Measurements from ENCODE around the gene GAK.

GAK gene

GRCh38 chr4:966266-967112 is 34.4 kb upstream of the GAK start:
- Histone ChIP-seq H4K20me1 (ENCODE audit: low read depth, low read length) (no peaks in the 10 kb centered on the region), H3K4me3 (ENCODE audit: insufficient read depth, low read length, poor library complexity, severe bottlenecking) (no peak overlapping the region), H3K27me3 (ENCODE audit: low read length) (no peaks in the 10 kb centered on the region), H2AFZ (ENCODE audit: low read depth, low read length, severe bottlenecking) (no peak overlapping the region), H3K9me2 (replicated peaks; ENCODE audit: insufficient read depth, low read length) (no peaks in the 10 kb centered on the region), H3K36me3 (ENCODE audit: low read length) (no peaks in the 10 kb centered on the region), H3K4me2 (ENCODE audit: low read depth, low read length, poor library complexity, severe bottlenecking) (no peak overlapping the region), H3K79me2 (ENCODE audit: insufficient read depth, low read length) (no peaks in the 10 kb centered on the region), H3F3A (ENCODE audit: insufficient read depth) (no peaks in the 10 kb centered on the region), H3K9me3 (ENCODE audit: insufficient read depth, low read length) (no peaks in the 10 kb centered on the region), H3K9ac (ENCODE audit: low read length) (no peak overlapping the region), H3K27ac (ENCODE audit: low read depth, low read length) (no peak overlapping the region)
- TF ChIP-seq CTCF (IDR thresholded peaks at IDR 0.05; ENCODE audit: insufficient read depth, low read length, poor library complexity, severe bottlenecking) (no peak), EZH2phosphoT487 (conservative IDR thresholded peaks at IDR 0.05; ENCODE audit: low read length) (no peak)

GRCh38 chr4:965766-966134 is 33.6 kb upstream of the GAK start:
- no peak overlapping the region for H3K9ac ChIP-seq (ENCODE audit: low read length)
- H3K36me3 ChIP-seq (ENCODE audit: low read length), result no peaks in the 10 kb centered on the region
- no peaks in the 10 kb centered on the region for H3K79me2 ChIP-seq (ENCODE audit: insufficient read depth, low read length)
- no peaks in the 10 kb centered on the region for H3F3A ChIP-seq (ENCODE audit: insufficient read depth)
- no peak overlapping the region for H2AFZ ChIP-seq (ENCODE audit: low read depth, low read length, severe bottlenecking)
- no peak overlapping the region for H3K4me2 ChIP-seq (ENCODE audit: low read depth, low read length, poor library complexity, severe bottlenecking)
- H3K9me2 ChIP-seq (replicated peaks; ENCODE audit: insufficient read depth, low read length), result no peaks in the 10 kb centered on the region
- H3K4me3 ChIP-seq (ENCODE audit: insufficient read depth, low read length, poor library complexity, severe bottlenecking), result no peak overlapping the region
- no peaks in the 10 kb centered on the region for H3K27me3 ChIP-seq (ENCODE audit: low read length)
- TF ChIP-seq EZH2phosphoT487 (conservative IDR thresholded peaks at IDR 0.05; ENCODE audit: low read length), result no peak
- TF ChIP-seq CTCF (IDR thresholded peaks at IDR 0.05; ENCODE audit: insufficient read depth, low read length, poor library complexity, severe bottlenecking), result no peak
- no peak overlapping the region for H3K27ac ChIP-seq (ENCODE audit: low read depth, low read length)
- no peaks in the 10 kb centered on the region for H4K20me1 ChIP-seq (ENCODE audit: low read depth, low read length)
- H3K9me3 ChIP-seq (ENCODE audit: insufficient read depth, low read length), result no peaks in the 10 kb centered on the region

- Histone ChIP-seq H3F3A (ENCODE audit: insufficient read depth) (no peaks in the 10 kb centered on the region), H3K9me2 (replicated peaks; ENCODE audit: insufficient read depth, low read length) (no peaks in the 10 kb centered on the region), H4K20me1 (ENCODE audit: low read depth, low read length) (no peaks in the 10 kb centered on the region), H3K9me3 (ENCODE audit: insufficient read depth, low read length) (no peaks in the 10 kb centered on the region), H3K27me3 (ENCODE audit: low read length) (no peaks in the 10 kb centered on the region), H3K4me2 (ENCODE audit: low read depth, low read length, poor library complexity, severe bottlenecking) (no peak overlapping the region), H3K36me3 (ENCODE audit: low read length) (no peaks in the 10 kb centered on the region), H3K4me3 (ENCODE audit: insufficient read depth, low read length, poor library complexity, severe bottlenecking) (no peak overlapping the region), H3K27ac (ENCODE audit: low read depth, low read length) (no peak overlapping the region), H2AFZ (ENCODE audit: low read depth, low read length, severe bottlenecking) (no peak overlapping the region), H3K79me2 (ENCODE audit: insufficient read depth, low read length) (no peaks in the 10 kb centered on the region), H3K9ac (ENCODE audit: low read length) (no peak overlapping the region)
- TF ChIP-seq CTCF (IDR thresholded peaks at IDR 0.05; ENCODE audit: insufficient read depth, low read length, poor library complexity, severe bottlenecking), result no peak
- TF ChIP-seq EZH2phosphoT487 (conservative IDR thresholded peaks at IDR 0.05; ENCODE audit: low read length), result no peak
These were observed 33.1 kb upstream of the GAK start for GRCh38 chr4:965048-965765.

All from SU-DHL-6 (cell line).